AG09309 (cell line): ENCODE data around the gene DNAI4.

Experiments
- DNase-seq: peaks from one replicate; pipeline ENCODE4 v3.0.0-alpha.2; 2010; ENCODE audit warnings: low read depth
- H3K4me3 ChIP-seq: 2 replicates; pipeline ENCODE4 v1.5.1; 2011; ENCODE audit warnings: mild to moderate bottlenecking, low read depth, low read length, moderate library complexity; ENCODE audit not compliant: control insufficient read depth
- CTCF ChIP-seq: IDR thresholded peaks from 2 replicates; pipeline ENCODE4 v1.5.1; 2011; ENCODE audit warnings: mild to moderate bottlenecking, low read depth, low read length, inconsistent platforms; ENCODE audit not compliant: insufficient read depth, control insufficient read depth; ENCODE audit errors: missing control alignments

DNAI4 gene

GRCh38 chr1:66848193-66848592 is 76.5 kb downstream of the DNAI4 start:
- DNase-seq = no peak
- TF ChIP-seq CTCF = no peak
- no peak overlapping the region for H3K4me3 ChIP-seq

- no peak for TF ChIP-seq CTCF
- H3K4me3 ChIP-seq = no peak overlapping the region
- DNase-seq = no peak
Observed at GRCh38 chr1:66840929-66841328, 83.7 kb downstream of the DNAI4 start.

GRCh38 chr1:66834926-66835325 is 89.7 kb downstream of the DNAI4 start:
- no peak for DNase-seq
- H3K4me3 ChIP-seq = no peak overlapping the region
- no peak for TF ChIP-seq CTCF

GRCh38 chr1:66833112-66833511 is 91.5 kb downstream of the DNAI4 start:
- H3K4me3 ChIP-seq = no peak overlapping the region
- no peak for DNase-seq
- no peak for TF ChIP-seq CTCF

- TF ChIP-seq CTCF = no peak
- DNase-seq = no peak
- no peak overlapping the region for H3K4me3 ChIP-seq
Observed at GRCh38 chr1:66831529-66832239, 93.0 kb downstream of the DNAI4 start.

GRCh38 chr1:66824771-66825170 is 99.9 kb downstream of the DNAI4 start:
- no peak for TF ChIP-seq CTCF
- no peak for DNase-seq
- no peak overlapping the region for H3K4me3 ChIP-seq

- H3K4me3 ChIP-seq = no peak overlapping the region
- no peak for TF ChIP-seq CTCF
- DNase-seq = no peak
Observed at GRCh38 chr1:66809736-66810326, 114.8 kb downstream of the DNAI4 start.
